AG04450 (cell line): ENCODE data around the gene AFG3L2. TPM values are rescaled to one million over a fixed set of nuclear protein-coding genes. Genes with fewer than 3 reads are reported as not detected.

ENCODE experiments used
- CTCF ChIA-PET: fragments of 300-600, 350-600 bp; formaldehyde crosslinking; extraction: SDS; loops from one replicate; lab custom pipeline; 2022; ENCODE audit warnings: antibody characterized with exemption, inconsistent platforms; lab: Charles Lee
- POLR2A ChIA-PET: fragments of 350-600 bp; formaldehyde crosslinking; extraction: SDS; loops from one replicate; lab custom pipeline; 2021; ENCODE audit warnings: antibody characterized with exemption, inconsistent platforms; lab: Yijun Ruan, JAX
- DNase-seq: peaks from one replicate; pipeline ENCODE4 v3.0.0-alpha.2; 2011; ENCODE audit warnings: low read depth, low spot score
- H3K27ac ChIP-seq: one replicate; pipeline ENCODE4 v1.5.1; 2012; ENCODE audit warnings: low read depth, low read length, control low read depth
- H3K27me3 ChIP-seq: one replicate; pipeline ENCODE4 v1.6.0; 2012; ENCODE audit warnings: low read length; ENCODE audit not compliant: control insufficient read depth, insufficient read depth
- H3K4me3 ChIP-seq: 2 replicates; pipeline ENCODE4 v1.5.1; 2011; ENCODE audit warnings: mild to moderate bottlenecking, low read depth, low read length, control low read depth
- H3K9me3 ChIP-seq: 2 replicates; pipeline ENCODE4 v1.5.1; 2012; ENCODE audit warnings: low read length; ENCODE audit not compliant: control insufficient read depth, insufficient read depth
- CTCF ChIP-seq: IDR thresholded peaks from 2 replicates; pipeline ENCODE4 v1.5.1; 2011; ENCODE audit warnings: low read depth, low read length, control low read depth, inconsistent platforms
- polyA plus RNA-seq: library from polyadenylated mRNA; depleted of rRNA; stranded (reverse); fragments of >200 nt; gene quantifications from 2 replicates; pipeline ENCODE4 v1.2.3, GENCODE V29; 2011

AFG3L2 gene
- polyA plus RNA-seq, 1 experiment, result 38.0 TPM

GRCh38 chr18:12301263-12302005 is 75.6 kb downstream of the AFG3L2 start:
- no peak overlapping the region for H3K27ac ChIP-seq
- H3K4me3 ChIP-seq, result no peak overlapping the region
- peaks cover 3% of the 10 kb centered on the region for H3K27me3 ChIP-seq
- no peak for DNase-seq
- TF ChIP-seq CTCF, result no peak
- CTCF ChIA-PET, result interaction anchor here (1.0 kb wide), 1 partner anchor 30 kb away, joined by 3 read pairs; no protein-coding TSS in a partner anchor
- POLR2A ChIA-PET, result no interaction called here
- H3K9me3 ChIP-seq, result peaks cover 5% of the 10 kb centered on the region; the same call in 1 of the 2 replicates

- H3K9me3 ChIP-seq, result peaks cover 5% of the 10 kb centered on the region; the same call in 1 of the 2 replicates
- no peak for TF ChIP-seq CTCF
- no peak for DNase-seq
- POLR2A ChIA-PET, result no interaction called here
- peaks cover 3% of the 10 kb centered on the region for H3K27me3 ChIP-seq
- H3K27ac ChIP-seq, result no peak overlapping the region
- CTCF ChIA-PET, result interaction anchor here (1.9 kb wide), 1 partner anchor 28 kb away, joined by 8 read pairs; no protein-coding TSS in a partner anchor
- H3K4me3 ChIP-seq, result no peak overlapping the region
These were observed 77.2 kb downstream of the AFG3L2 start for GRCh38 chr18:12299862-12300261.

- Histone ChIP-seq H3K9me3 (peaks cover 5% of the 10 kb centered on the region; the same call in 1 of the 2 replicates), H3K27me3 (peaks cover 3% of the 10 kb centered on the region), H3K27ac (no peak overlapping the region), H3K4me3 (no peak overlapping the region)
- TF ChIP-seq CTCF, result no peak
- DNase-seq, result no peak
- CTCF ChIA-PET, result no interaction called here
- POLR2A ChIA-PET, result no interaction called here
These were observed 80.6 kb downstream of the AFG3L2 start for GRCh38 chr18:12296457-12296856.

GRCh38 chr18:12296087-12296403 is 81.0 kb downstream of the AFG3L2 start:
- Histone ChIP-seq H3K27ac (no peak overlapping the region), H3K27me3 (peaks cover 3% of the 10 kb centered on the region), H3K4me3 (no peak overlapping the region), H3K9me3 (peaks cover 5% of the 10 kb centered on the region; the same call in 1 of the 2 replicates)
- ChIA-PET CTCF (no interaction called here), POLR2A (interaction anchor here (1.0 kb wide), 1 partner anchor 12 kb away, joined by 4 read pairs; the partner anchor contains the start of gene TUBB6)
- TF ChIP-seq CTCF, result no peak
- no peak for DNase-seq

GRCh38 chr18:12295389-12296086 is 81.5 kb downstream of the AFG3L2 start:
- Histone ChIP-seq H3K4me3 (no peak overlapping the region), H3K9me3 (peaks cover 5% of the 10 kb centered on the region; the same call in 1 of the 2 replicates), H3K27ac (no peak overlapping the region), H3K27me3 (peaks cover 3% of the 10 kb centered on the region)
- CTCF ChIA-PET, result no interaction called here
- TF ChIP-seq CTCF, result no peak
- no peak for DNase-seq
- POLR2A ChIA-PET, result interaction anchor here (1.0 kb wide), 1 partner anchor 12 kb away, joined by 4 read pairs; the partner anchor contains the start of gene TUBB6
